Endodermal cell (in vitro differentiated cells): ENCODE measurements around the gene CCNK. TPM values are rescaled to one million over a fixed set of nuclear protein-coding genes. Genes with fewer than 3 reads are reported as not detected.

Experiments used
- DNase-seq: peaks from one replicate; pipeline ENCODE4 v3.0.0-alpha.2; 2017
- H3K27ac ChIP-seq: 2 replicates; pipeline ENCODE4 v1.5.1; 2013; ENCODE audit warnings: mild to moderate bottlenecking, low read depth, low read length, moderate library complexity
- H3K27me3 ChIP-seq: 2 replicates; pipeline ENCODE4 v1.6.1; 2013; ENCODE audit warnings: mild to moderate bottlenecking, low read length, moderate library complexity; ENCODE audit not compliant: insufficient read depth, control insufficient read depth, poor library complexity, severe bottlenecking
- H3K36me3 ChIP-seq: 2 replicates; pipeline ENCODE4 v1.7.0; 2013; ENCODE audit warnings: mild to moderate bottlenecking, low read length, moderate library complexity; ENCODE audit not compliant: control insufficient read depth, insufficient read depth
- H3K4me1 ChIP-seq: one replicate; pipeline ENCODE4 v1.7.0; 2013; ENCODE audit warnings: low read length; ENCODE audit not compliant: control insufficient read depth, insufficient read depth
- H3K4me3 ChIP-seq: 2 replicates; pipeline ENCODE4 v1.5.1; 2013; ENCODE audit warnings: mild to moderate bottlenecking, low read length, moderate library complexity
- H3K9ac ChIP-seq: 2 replicates; pipeline ENCODE4 v1.6.1; 2013; ENCODE audit warnings: mild to moderate bottlenecking, low read length, moderate library complexity; ENCODE audit not compliant: poor library complexity, severe bottlenecking; ENCODE audit errors: extremely low read depth
- H3K9me3 ChIP-seq: 2 replicates; pipeline ENCODE4 v1.6.1; 2013; ENCODE audit warnings: mild to moderate bottlenecking, low read length, moderate library complexity; ENCODE audit not compliant: control insufficient read depth
- H3K27ac Mint-ChIP-seq: 2 replicates; pipeline ENCODE4 v1.8.0; 2020; ENCODE audit warnings: mixed read lengths
- H3K27me3 Mint-ChIP-seq: 2 replicates; pipeline ENCODE4 v1.8.0; 2021; ENCODE audit warnings: mild to moderate bottlenecking, mixed read lengths; ENCODE audit not compliant: insufficient read depth
- H3K36me3 Mint-ChIP-seq: 2 replicates; pipeline ENCODE4 v1.8.0; 2020; ENCODE audit warnings: low read depth, mixed read lengths
- H3K4me1 Mint-ChIP-seq: 2 replicates; pipeline ENCODE4 v1.8.0; 2020; ENCODE audit warnings: mixed read lengths
- H3K4me3 Mint-ChIP-seq: 2 replicates; pipeline ENCODE4 v1.8.0; 2020; ENCODE audit warnings: mild to moderate bottlenecking, moderate library complexity, mixed read lengths
- H3K9me3 Mint-ChIP-seq: 2 replicates; pipeline ENCODE4 v1.8.0; 2020; ENCODE audit warnings: mild to moderate bottlenecking, mixed read lengths
- CTCF ChIP-seq: fragments of 200-600 bp; sonication (generic); conservative IDR thresholded peaks from 2 replicates; pipeline ENCODE4 v1.5.0; 2021; ENCODE audit warnings: antibody characterized with exemption, mild to moderate bottlenecking
- WGBS, 2 experiments: methylation state at CpG; one replicate each; pipeline versions ENCODE4 v1.1.5 to v1.1.7; 2013; ENCODE audit warnings: missing lambda C conversion rate in 2 of 2, mixed read lengths in 1 of 2; ENCODE audit not compliant: insufficient coverage in 1 of 2, insufficient read length in 1 of 2; 5-methylcytosine and 5-hydroxymethylcytosine counted together
- total RNA-seq, 2 donors: library from RNA; stranded (reverse); fragmentation: NEBNext Ultra II Directional in 1 of 2; extraction: Animal tissue kit (Norgen Biotek cat#: 25700) in 1 of 2; gene quantifications; 2 replicates in 1 of 2; 3 replicates in 1 of 2; pipeline ENCODE4 v1.2.1, GENCODE V29; 2021

CCNK gene
- total RNA-seq, 2 donors from 2014 or later, result 71.5 to 77.1 TPM

GRCh38 chr14:99521176-99522024, 40.2 kb downstream of the CCNK start:
- H3K9me3 ChIP-seq, result no peaks in the 10 kb centered on the region
- no peak overlapping the region for H3K9ac ChIP-seq
- no peak overlapping the region for H3K27ac ChIP-seq
- no peaks in the 10 kb centered on the region for H3K36me3 ChIP-seq
- H3K27me3 ChIP-seq, result no peaks in the 10 kb centered on the region
- H3K4me1 Mint-ChIP-seq, result peaks cover 28% of the 10 kb centered on the region
- H3K9me3 Mint-ChIP-seq, result no peaks in the 10 kb centered on the region
- WGBS, 2 experiments, result 91 to 93% methylated on average over 16 to 25 of the region's 25 CpGs
- H3K4me3 ChIP-seq, result no peak overlapping the region
- H3K4me1 ChIP-seq, result peaks cover 27% of the 10 kb centered on the region
- no peak for TF ChIP-seq CTCF
- no peak overlapping the region for H3K4me3 Mint-ChIP-seq
- H3K36me3 Mint-ChIP-seq, result peaks cover 5% of the 10 kb centered on the region
- peak overlapping the region; percentile 6 for H3K27ac Mint-ChIP-seq
- no peak for DNase-seq
- no peaks in the 10 kb centered on the region for H3K27me3 Mint-ChIP-seq

- Histone ChIP-seq H3K36me3 (no peaks in the 10 kb centered on the region), H3K9ac (no peak overlapping the region), H3K4me1 (peaks cover 27% of the 10 kb centered on the region), H3K4me3 (no peak overlapping the region), H3K27ac (peak overlapping the region; percentile 44), H3K27me3 (no peaks in the 10 kb centered on the region), H3K9me3 (no peaks in the 10 kb centered on the region)
- 87 to 88% methylated on average over 3 to 18 of the region's 18 CpGs for WGBS, 2 experiments
- no peak overlapping the region for H3K4me3 Mint-ChIP-seq
- DNase-seq, result no peak
- H3K36me3 Mint-ChIP-seq, result peaks cover 5% of the 10 kb centered on the region
- peaks cover 28% of the 10 kb centered on the region for H3K4me1 Mint-ChIP-seq
- H3K27ac Mint-ChIP-seq, result no peak overlapping the region
- TF ChIP-seq CTCF, result no peak
- no peaks in the 10 kb centered on the region for H3K27me3 Mint-ChIP-seq
- H3K9me3 Mint-ChIP-seq, result no peaks in the 10 kb centered on the region
These were observed 40.8 kb downstream of the CCNK start for GRCh38 chr14:99522025-99522401.

DNA sequence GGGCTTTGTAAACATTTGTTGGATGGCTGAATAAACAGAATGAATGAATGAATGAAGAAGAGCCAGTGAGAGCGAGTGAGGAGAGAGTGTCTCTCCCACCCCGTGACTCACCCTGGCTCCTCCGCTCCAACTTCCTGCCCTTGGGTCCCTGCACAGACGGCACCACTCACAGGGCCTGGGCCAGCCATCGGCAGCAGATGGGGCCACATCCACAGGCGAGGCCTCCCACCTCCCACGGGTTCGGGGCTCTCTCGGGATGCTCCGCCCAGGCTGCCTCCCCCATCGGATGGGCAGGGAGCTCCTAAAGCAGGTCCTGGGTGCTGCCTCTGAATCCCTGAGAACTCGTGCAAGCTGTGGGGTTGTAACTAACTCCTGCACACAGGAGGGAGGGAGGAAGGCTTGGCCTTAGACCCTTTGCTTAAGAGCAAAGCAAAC, 41.3 kb downstream of the CCNK start:
- Mint-ChIP-seq H3K27ac (peak overlapping the region; percentile 55), H3K4me3 (no peak overlapping the region), H3K36me3 (peaks cover 5% of the 10 kb centered on the region), H3K27me3 (no peaks in the 10 kb centered on the region), H3K9me3 (no peaks in the 10 kb centered on the region), H3K4me1 (peaks cover 28% of the 10 kb centered on the region)
- Histone ChIP-seq H3K27me3 (no peaks in the 10 kb centered on the region), H3K27ac (peak overlapping the region; percentile 57), H3K4me1 (peaks cover 27% of the 10 kb centered on the region), H3K4me3 (no peak overlapping the region), H3K36me3 (no peaks in the 10 kb centered on the region), H3K9me3 (no peaks in the 10 kb centered on the region), H3K9ac (no peak overlapping the region)
- peak; percentile 0 for TF ChIP-seq CTCF
- peak; percentile 79 for DNase-seq
- 55 to 72% methylated on average over 4 to 12 of the region's 12 CpGs for WGBS, 2 experiments
